ENCODE results near the gene FSTL5. TPM values are rescaled to one million over a fixed set of nuclear protein-coding genes. Genes with fewer than 3 reads are reported as not detected.

FSTL5 gene
- total RNA-seq, 1 experiment from 2014 or later: 29.4 TPM

GRCh38 chr4:161704653-161705052, 459.1 kb downstream of the FSTL5 start:
- H3K27me3 ChIP-seq (ENCODE audit: insufficient read depth, low read depth): no peaks in the 10 kb centered on the region
- TF ChIP-seq, protein P1, sequence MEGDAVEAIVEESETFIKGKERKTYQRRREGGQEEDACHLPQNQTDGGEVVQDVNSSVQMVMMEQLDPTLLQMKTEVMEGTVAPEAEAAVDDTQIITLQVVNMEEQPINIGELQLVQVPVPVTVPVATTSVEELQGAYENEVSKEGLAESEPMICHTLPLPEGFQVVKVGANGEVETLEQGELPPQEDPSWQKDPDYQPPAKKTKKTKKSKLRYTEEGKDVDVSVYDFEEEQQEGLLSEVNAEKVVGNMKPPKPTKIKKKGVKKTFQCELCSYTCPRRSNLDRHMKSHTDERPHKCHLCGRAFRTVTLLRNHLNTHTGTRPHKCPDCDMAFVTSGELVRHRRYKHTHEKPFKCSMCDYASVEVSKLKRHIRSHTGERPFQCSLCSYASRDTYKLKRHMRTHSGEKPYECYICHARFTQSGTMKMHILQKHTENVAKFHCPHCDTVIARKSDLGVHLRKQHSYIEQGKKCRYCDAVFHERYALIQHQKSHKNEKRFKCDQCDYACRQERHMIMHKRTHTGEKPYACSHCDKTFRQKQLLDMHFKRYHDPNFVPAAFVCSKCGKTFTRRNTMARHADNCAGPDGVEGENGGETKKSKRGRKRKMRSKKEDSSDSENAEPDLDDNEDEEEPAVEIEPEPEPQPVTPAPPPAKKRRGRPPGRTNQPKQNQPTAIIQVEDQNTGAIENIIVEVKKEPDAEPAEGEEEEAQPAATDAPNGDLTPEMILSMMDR (conservative IDR thresholded peaks at IDR 0.05): no peak
- TF ChIP-seq EZH2 (IDR thresholded peaks at IDR 0.05; ENCODE audit: low read depth): no peak
- no peak overlapping the region for H2AFZ ChIP-seq
- ChIA-PET POLR2A (ENCODE audit: unreplicated experiment) (no interaction called here), CTCF (no interaction called here)
- no peak overlapping the region for H3K4me2 ChIP-seq
- no peaks in the 10 kb centered on the region for H3K79me2 ChIP-seq (ENCODE audit: low read depth)
- H3K9me2 ChIP-seq (ENCODE audit: insufficient read depth): no peaks in the 10 kb centered on the region
- BruUV-seq (replicated peaks): no TSS peak
- intact Hi-C loops (cut with micrococcal nuclease; ENCODE audit: unreplicated experiment): no loop called here
- H3K27ac ChIP-seq: no peak overlapping the region
- H3K36me3 ChIP-seq (ENCODE audit: low read depth): no peaks in the 10 kb centered on the region
- no peaks in the 10 kb centered on the region for H4K20me1 ChIP-seq (ENCODE audit: insufficient read depth)
- H3K4me1 ChIP-seq (replicated peaks; ENCODE audit: insufficient read depth): no peaks in the 10 kb centered on the region
- DNase-seq: no peak
- no peaks in the 10 kb centered on the region for H3F3A ChIP-seq (ENCODE audit: insufficient read depth, low read depth)
- no peak overlapping the region for H3K4me3 ChIP-seq
- no peaks in the 10 kb centered on the region for H3K9me3 ChIP-seq (ENCODE audit: insufficient read depth, low read depth)

DNA sequence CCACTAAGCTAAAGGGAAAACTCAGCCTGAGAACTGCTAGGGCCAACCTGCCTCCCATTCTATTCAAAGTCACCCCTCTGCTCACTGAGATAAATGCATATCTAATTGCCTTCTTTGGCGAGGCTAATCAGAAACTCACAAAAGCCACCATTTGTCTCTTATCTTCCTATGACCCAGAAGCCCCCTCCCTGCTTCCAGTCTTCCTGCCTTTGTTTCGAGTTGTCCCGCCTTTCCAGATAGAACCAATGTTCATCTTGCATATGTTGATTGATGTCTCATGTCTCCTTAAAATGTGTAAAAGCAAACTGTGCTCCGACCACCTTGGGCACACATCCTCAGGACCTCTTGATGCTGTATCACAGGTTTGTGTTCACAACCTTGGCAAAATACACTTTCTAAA, 459.8 kb downstream of the FSTL5 start:
- no peaks in the 10 kb centered on the region for H3K9me3 ChIP-seq (ENCODE audit: insufficient read depth, low read depth)
- no peaks in the 10 kb centered on the region for H4K20me1 ChIP-seq (ENCODE audit: insufficient read depth)
- no peaks in the 10 kb centered on the region for H3K36me3 ChIP-seq (ENCODE audit: low read depth)
- H2AFZ ChIP-seq: no peak overlapping the region
- POLR2A ChIA-PET (ENCODE audit: unreplicated experiment): no interaction called here
- H3K9me2 ChIP-seq (ENCODE audit: insufficient read depth): no peaks in the 10 kb centered on the region
- no peak overlapping the region for H3K27ac ChIP-seq
- no peak for DNase-seq
- H3K79me2 ChIP-seq (ENCODE audit: low read depth): no peaks in the 10 kb centered on the region
- intact Hi-C loops (cut with micrococcal nuclease; ENCODE audit: unreplicated experiment): no loop called here
- no peaks in the 10 kb centered on the region for H3K27me3 ChIP-seq (ENCODE audit: insufficient read depth, low read depth)
- H3K4me1 ChIP-seq (replicated peaks; ENCODE audit: insufficient read depth): no peaks in the 10 kb centered on the region
- H3K4me3 ChIP-seq: no peak overlapping the region
- BruUV-seq (replicated peaks): no TSS peak
- CTCF ChIA-PET: no interaction called here
- TF ChIP-seq, protein P1 (conservative IDR thresholded peaks at IDR 0.05): no peak
- no peak for TF ChIP-seq EZH2 (IDR thresholded peaks at IDR 0.05; ENCODE audit: low read depth)
- H3K4me2 ChIP-seq: no peak overlapping the region
- no peaks in the 10 kb centered on the region for H3F3A ChIP-seq (ENCODE audit: insufficient read depth, low read depth)

- Histone ChIP-seq H3K9me3 (ENCODE audit: insufficient read depth, low read depth) (no peaks in the 10 kb centered on the region), H4K20me1 (ENCODE audit: insufficient read depth) (no peaks in the 10 kb centered on the region), H3K79me2 (ENCODE audit: low read depth) (no peaks in the 10 kb centered on the region), H2AFZ (no peak overlapping the region), H3K4me2 (no peak overlapping the region), H3K36me3 (ENCODE audit: low read depth) (no peaks in the 10 kb centered on the region), H3K27ac (no peak overlapping the region), H3F3A (ENCODE audit: insufficient read depth, low read depth) (no peaks in the 10 kb centered on the region), H3K4me3 (no peak overlapping the region), H3K4me1 (replicated peaks; ENCODE audit: insufficient read depth) (no peaks in the 10 kb centered on the region), H3K27me3 (ENCODE audit: insufficient read depth, low read depth) (no peaks in the 10 kb centered on the region), H3K9me2 (ENCODE audit: insufficient read depth) (no peaks in the 10 kb centered on the region)
- POLR2A ChIA-PET (ENCODE audit: unreplicated experiment): no interaction called here
- BruUV-seq (replicated peaks): no TSS peak
- TF ChIP-seq, protein P1 (conservative IDR thresholded peaks at IDR 0.05): no peak
- TF ChIP-seq EZH2 (IDR thresholded peaks at IDR 0.05; ENCODE audit: low read depth): no peak
- DNase-seq: no peak
- CTCF ChIA-PET: no interaction called here
- intact Hi-C loops (cut with micrococcal nuclease; ENCODE audit: unreplicated experiment): no loop called here
Measured at GRCh38 chr4:161702287-161702686, 461.5 kb downstream of the FSTL5 start.
